Kasumi-1 (cell line): ENCODE measurements around the gene ANK2.

Experiments
- DNase-seq, 2 experiments: peaks; one replicate each; lab custom pipeline; 2025; lab: John Stamatoyannopoulos, UW

ANK2 gene

DNA sequence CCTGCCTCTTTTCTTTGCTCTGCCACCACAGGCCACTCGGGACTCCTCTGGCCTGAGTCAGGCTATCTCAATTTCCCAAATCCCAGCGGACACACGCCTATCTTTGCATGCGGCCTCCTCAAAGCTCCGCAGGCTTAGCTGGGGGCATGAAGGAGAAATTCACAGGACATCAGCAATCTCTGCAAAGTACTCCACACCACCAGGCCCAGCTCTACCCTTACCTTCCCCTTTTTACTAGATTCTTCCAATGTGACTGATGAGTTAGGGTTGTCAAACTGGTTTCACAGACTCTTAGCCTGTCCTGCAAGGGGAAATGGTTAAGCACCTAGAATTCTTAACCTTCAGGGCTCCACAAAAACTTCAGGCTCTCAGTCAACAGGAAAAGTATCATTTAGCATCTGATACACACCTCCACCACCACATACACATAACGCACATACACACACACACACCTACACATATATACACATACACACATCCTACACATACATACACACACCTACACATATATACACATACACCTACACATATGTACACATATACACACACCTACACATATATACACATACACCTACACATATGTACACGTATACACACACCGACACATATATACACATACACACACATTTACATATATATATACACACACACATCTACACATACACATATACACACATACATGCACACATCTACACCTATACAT lies 349.1 kb downstream of the ANK2 start:
- no peak for DNase-seq

DNA sequence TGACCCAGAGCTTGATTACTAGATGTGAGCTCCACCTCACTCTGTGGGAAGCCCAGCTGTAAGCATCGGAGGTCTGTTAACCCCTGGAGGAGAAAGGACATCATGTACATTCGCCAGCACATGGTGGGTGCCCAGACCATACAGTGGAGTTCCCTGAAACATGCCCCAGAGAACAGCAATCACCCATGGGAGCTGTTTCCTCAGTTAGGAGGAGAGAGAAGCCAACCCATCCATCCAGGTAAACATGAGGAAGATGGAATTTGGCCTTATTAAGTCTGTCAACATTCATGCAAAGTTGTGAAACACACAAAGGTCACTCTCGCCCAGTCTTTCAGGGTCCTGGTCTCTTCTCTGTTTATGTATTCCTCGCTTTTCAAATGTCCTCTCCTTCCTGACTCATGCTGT lies 354.7 kb downstream of the ANK2 start:
- DNase-seq = no peak

DNA sequence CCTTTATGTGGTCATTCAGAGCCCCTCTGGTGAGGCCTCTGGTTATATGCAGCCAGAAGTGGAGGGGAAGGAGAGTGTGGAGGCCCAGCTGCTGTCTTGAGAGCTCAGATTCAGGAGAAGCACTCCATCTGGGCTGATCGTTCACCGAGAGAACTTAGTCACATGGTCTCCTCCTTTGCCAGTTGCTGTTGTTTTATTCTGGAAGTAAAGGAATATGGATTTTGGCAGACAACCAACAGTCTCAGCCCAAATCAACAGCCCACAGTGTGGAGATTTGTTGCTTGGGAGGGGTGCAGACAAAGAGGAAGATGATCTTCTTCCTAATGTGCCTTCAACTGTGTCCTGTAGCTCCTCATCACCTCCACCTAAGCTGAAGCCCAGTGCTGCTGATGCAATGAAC lies 355.4 kb downstream of the ANK2 start:
- no peak for DNase-seq

DNA sequence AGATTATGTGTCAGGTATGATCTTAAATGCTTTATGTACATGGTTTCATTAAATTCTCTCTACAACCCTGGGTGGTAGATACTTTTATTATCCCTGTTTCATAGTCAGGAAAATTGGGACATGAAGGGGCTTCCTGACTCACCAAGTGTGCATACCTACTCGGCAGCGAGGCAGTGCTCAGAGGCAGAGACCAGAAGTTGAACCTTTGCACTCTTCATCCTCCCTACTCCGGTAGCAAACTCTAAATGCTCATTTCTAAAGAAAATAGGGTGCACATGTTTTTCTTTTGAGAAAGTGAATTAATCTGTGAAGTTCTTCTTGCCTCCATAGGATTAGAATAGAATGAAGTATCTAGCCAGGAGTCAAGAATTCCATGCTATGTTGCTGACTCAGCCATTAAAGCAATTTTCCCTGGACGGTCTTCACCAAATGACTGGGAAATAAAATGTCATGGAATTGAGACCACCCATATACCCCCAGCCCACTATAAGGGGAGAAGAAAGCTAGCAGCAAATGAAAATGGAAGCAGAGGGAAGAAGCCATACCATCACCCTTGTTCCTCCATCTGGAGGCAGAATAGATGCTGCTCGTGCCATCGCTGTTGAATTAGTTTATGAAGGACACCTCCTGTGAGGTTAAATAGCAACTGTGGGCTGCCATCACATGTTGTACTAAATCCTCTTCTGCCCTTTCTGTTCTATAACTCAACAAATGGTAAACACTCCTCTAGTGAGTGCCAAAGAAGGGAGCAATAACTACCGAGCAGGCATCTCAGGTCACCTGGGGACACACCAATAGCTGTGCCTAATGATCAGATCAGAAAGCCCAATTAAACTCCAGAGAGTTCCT lies 356.6 kb downstream of the ANK2 start:
- DNase-seq = no peak

DNA sequence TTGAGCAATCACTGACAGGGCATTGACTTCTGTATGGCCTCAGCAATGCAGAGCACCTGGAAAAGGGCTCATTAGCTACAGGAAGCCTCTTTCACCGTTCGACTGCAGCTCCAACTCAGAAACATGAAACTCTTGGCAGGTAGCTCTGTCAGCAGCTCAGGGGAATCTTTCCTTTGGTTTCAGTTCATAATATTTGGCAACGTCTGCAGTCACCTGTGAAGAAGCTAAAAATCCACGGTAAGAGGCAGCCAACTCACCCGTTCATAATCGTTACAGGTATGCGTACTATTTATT lies 357.2 kb downstream of the ANK2 start:
- DNase-seq = no peak

DNA sequence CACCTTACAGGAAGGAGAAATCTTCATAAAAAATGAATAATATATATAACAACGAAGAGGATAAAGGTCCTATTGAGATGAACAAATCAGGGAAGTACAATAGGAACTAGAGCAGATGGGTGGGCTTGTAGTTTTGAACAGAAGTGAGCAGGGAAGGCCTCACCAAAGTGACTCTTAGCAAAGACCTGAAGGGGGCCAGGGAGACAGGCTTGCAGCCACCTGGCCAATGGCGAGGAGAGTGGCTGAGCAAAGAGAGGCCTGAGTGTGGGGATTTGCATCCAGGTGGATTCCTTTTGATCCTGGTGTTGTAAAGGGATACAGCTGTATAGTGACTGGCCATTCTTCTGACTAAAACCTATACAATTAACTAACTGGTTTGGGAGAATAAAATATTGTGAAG lies 358.0 kb downstream of the ANK2 start:
- DNase-seq = no peak

DNA sequence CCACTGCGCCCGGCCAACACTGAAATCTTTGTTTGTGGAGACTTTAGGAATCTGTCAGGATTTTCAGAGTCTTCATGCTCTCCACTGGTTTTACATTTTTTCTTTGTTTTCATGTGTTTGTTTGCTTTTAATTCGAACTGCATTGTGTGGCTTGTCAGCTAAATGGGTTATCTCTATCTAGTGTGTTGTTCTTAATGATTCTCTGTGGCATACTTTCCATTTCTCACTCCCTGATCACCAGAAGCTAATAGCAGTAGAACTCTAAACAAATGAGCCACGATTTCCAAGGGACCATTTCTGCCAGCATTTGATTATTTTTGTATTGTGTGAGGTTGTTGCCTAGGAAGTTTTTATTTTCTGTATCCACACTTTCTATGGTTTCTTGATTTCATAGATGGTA lies 359.7 kb downstream of the ANK2 start:
- no peak for DNase-seq

DNA sequence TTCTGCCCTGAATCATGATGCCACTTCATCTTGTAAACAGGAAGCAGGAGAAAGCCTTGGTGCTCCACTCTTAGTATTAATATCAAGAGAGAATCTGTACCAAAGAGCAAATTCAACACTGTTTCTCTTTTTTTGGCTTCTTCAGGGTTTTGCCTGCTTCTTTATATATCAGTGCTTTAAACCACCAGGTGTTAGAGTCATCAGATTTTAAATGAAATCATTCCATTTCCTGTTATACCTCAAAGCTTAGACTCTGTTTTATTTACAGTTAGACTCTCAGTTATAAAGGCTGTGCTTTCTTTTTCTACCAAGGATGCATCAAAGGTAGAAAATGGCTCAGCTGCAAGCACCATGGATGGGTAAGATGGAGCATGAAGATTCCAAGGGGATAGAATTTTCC lies 361.2 kb downstream of the ANK2 start:
- no peak for DNase-seq

DNA sequence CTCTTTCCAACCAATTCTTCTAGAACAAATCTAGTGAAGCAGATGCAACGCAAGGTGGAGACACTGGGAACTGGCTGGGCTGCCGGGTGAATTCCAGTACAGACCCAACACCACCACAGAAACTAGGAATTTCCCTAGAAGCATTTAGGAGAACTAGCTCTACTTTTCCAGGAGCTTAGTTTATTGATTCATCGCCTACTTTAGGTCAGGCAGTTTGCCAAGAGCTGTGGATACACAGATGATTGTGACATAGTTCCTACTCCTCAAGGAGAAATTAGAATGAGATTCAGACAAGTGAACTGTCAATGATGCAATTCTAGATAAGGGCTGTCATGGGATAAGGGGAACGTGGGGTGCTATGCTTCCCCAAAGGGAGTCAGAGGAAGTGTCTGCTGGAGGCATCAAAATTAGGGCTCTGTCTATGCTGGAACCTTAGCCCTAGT lies 362.1 kb downstream of the ANK2 start:
- DNase-seq = peak; percentile 6 to 17

DNA sequence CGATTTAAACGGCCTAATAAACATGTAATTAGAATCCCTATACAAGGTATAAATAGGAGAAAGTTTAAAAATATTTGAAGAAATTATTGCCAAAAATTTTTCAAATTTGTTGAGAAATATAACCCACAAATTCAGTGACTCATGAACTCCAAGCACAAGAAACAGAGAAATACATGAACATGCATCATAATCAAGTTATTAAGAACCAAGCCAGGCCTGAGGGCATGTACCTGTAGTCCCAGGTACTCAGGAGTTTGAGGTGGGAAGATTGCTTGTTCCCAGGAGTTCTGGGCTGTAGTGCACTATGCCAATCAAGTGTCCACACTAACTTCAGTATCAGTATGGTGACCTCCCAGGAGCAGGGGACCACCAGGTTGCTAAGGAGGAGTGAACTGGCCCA lies 370.2 kb downstream of the ANK2 start:
- no peak for DNase-seq

DNA sequence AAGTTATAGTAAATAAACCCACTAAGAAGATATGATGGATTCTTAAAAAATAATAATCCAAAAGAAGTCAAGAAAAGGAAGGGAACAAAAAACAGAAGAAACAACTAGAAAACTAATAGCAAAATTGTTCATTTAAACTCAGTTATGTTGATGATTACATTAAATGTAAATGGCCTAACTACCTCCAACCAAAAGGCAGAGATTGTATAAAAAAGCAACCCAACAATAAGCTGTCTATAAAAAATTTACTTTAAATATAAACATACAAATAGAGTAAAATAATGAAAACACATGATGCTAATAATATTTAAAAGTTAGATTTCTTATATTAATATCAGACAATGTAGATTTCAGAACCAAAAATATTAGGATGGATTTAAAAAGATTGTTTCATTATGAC lies 371.5 kb downstream of the ANK2 start:
- no peak for DNase-seq

DNA sequence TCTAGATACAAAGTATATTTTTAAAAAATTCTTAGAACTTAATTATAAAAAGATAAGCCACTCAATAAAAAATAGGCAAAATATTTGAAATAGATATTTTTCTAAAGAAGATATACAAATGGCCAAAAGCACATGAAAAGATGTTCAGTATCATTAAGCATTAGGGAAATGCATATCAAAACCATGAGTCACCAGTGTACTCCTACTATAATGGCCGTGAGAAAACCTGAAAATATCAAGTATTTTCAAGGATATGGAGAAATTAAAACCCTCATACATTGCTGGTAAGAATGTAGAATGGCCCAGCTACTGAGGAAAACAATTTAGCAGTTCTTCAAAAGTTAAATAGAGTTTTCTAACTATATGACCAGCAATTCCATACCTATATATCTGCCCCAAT lies 374.2 kb downstream of the ANK2 start:
- no peak for DNase-seq

DNA sequence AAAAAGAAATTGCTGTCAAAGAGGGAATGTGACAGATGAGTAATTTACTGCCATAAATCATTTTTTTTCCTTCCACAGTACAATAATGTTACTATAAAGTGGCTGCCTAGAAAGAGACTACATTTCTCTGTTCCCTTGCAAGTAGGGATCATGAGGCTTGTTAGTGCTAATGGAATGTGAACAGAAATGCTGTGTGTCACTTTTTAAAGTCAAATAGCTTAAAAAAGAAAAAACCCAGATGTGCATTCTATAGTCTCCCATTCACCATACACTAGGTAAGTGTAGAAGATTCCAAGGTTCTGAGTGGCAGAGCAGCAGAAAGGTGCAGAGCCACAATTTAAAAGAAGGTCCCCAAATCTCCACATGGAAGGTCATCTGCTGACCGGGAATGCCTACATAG lies 383.7 kb downstream of the ANK2 start:
- DNase-seq = no peak
